ENCODE results near the gene ANTXR2. TPM values are rescaled to one million over a fixed set of nuclear protein-coding genes. Genes with fewer than 3 reads are reported as not detected.

ANTXR2 gene
- total and polyA plus RNA-seq, 5 experiments from 2014 or later = 11.4 to 22.1 (median 19.3) TPM

- Mint-ChIP-seq H3K27me3 (peaks cover 0 to 1% (median 0%) of the 10 kb centered on the region in 5 donors), H3K4me3 (no peak overlapping the region), H3K4me1 (no peaks in the 10 kb centered on the region), H3K27ac (no peak overlapping the region), H3K9me3 (peaks cover 0 to 9% (median 2%) of the 10 kb centered on the region in 9 donors), H3K36me3 (peaks cover 0 to 9% (median 0%) of the 10 kb centered on the region in 3 donors)
- POLR2A ChIA-PET = no interaction called here
- ATAC-seq (no peak), DNase-seq (no peak)
These were observed 197.6 kb downstream of the ANTXR2 start for GRCh38 chr4:79875344-79875899.

GRCh38 chr4:79874197-79874596 is 198.8 kb downstream of the ANTXR2 start:
- Mint-ChIP-seq H3K27ac (no peak overlapping the region), H3K27me3 (peaks cover 0 to 3% (median 0%) of the 10 kb centered on the region in 5 donors), H3K4me1 (no peaks in the 10 kb centered on the region), H3K4me3 (no peak overlapping the region), H3K9me3 (peaks cover 0 to 9% (median 2%) of the 10 kb centered on the region in 9 donors), H3K36me3 (peaks cover 0 to 9% (median 0%) of the 10 kb centered on the region in 3 donors)
- ATAC-seq = no peak
- no peak for DNase-seq
- POLR2A ChIA-PET = no interaction called here

GRCh38 chr4:79872738-79873137 is 200.3 kb downstream of the ANTXR2 start:
- Mint-ChIP-seq H3K4me1 (no peaks in the 10 kb centered on the region), H3K27ac (no peak overlapping the region), H3K36me3 (peaks cover 0 to under 1% (median 0%) of the 10 kb centered on the region in 3 donors), H3K9me3 (peaks cover 0 to 2% (median 0%) of the 10 kb centered on the region in 9 donors), H3K27me3 (peaks cover 0 to 3% (median 0%) of the 10 kb centered on the region in 5 donors), H3K4me3 (no peak overlapping the region)
- DNase-seq = no peak
- no peak for ATAC-seq
- POLR2A ChIA-PET = no interaction called here

- ATAC-seq (no peak), DNase-seq (no peak)
- Mint-ChIP-seq H3K27ac (no peak overlapping the region), H3K27me3 (peaks cover 0 to 3% (median 0%) of the 10 kb centered on the region in 5 donors), H3K9me3 (no peaks in the 10 kb centered on the region), H3K4me3 (no peak overlapping the region), H3K4me1 (no peaks in the 10 kb centered on the region), H3K36me3 (no peaks in the 10 kb centered on the region)
- POLR2A ChIA-PET = no interaction called here
These were observed 201.1 kb downstream of the ANTXR2 start for GRCh38 chr4:79871961-79872360.

GRCh38 chr4:79869597-79870237 is 203.3 kb downstream of the ANTXR2 start:
- Mint-ChIP-seq H3K4me1 (no peaks in the 10 kb centered on the region), H3K4me3 (no peak overlapping the region), H3K36me3 (no peaks in the 10 kb centered on the region), H3K27me3 (peaks cover 0 to 3% (median 0%) of the 10 kb centered on the region in 5 donors), H3K27ac (no peak overlapping the region), H3K9me3 (no peaks in the 10 kb centered on the region)
- ATAC-seq = no peak
- DNase-seq = no peak
- POLR2A ChIA-PET = no interaction called here

GRCh38 chr4:79865201-79865597 is 207.8 kb downstream of the ANTXR2 start:
- H3K4me1 Mint-ChIP-seq = no peaks in the 10 kb centered on the region
- POLR2A ChIA-PET = no interaction called here
- ATAC-seq (no peak), DNase-seq (no peak)
- H3K27me3 Mint-ChIP-seq = peaks cover 0 to 3% (median 0%) of the 10 kb centered on the region in 5 donors
- H3K27ac Mint-ChIP-seq = no peak overlapping the region
- no peaks in the 10 kb centered on the region for H3K36me3 Mint-ChIP-seq
- H3K4me3 Mint-ChIP-seq = no peak overlapping the region
- no peaks in the 10 kb centered on the region for H3K9me3 Mint-ChIP-seq

- Mint-ChIP-seq H3K4me3 (no peak overlapping the region), H3K4me1 (no peaks in the 10 kb centered on the region), H3K27me3 (peaks cover 0 to 2% (median 0%) of the 10 kb centered on the region in 5 donors), H3K36me3 (no peaks in the 10 kb centered on the region), H3K27ac (no peak overlapping the region), H3K9me3 (no peaks in the 10 kb centered on the region)
- POLR2A ChIA-PET = no interaction called here
- DNase-seq (no peak), ATAC-seq (no peak)
These were observed 208.4 kb downstream of the ANTXR2 start for GRCh38 chr4:79864500-79865200.

GRCh38 chr4:79863333-79863732 is 209.7 kb downstream of the ANTXR2 start:
- H3K27ac Mint-ChIP-seq = no peak overlapping the region
- H3K4me3 Mint-ChIP-seq = no peak overlapping the region
- no peaks in the 10 kb centered on the region for H3K27me3 Mint-ChIP-seq
- H3K36me3 Mint-ChIP-seq = no peaks in the 10 kb centered on the region
- POLR2A ChIA-PET = no interaction called here
- ATAC-seq = no peak
- DNase-seq = no peak
- H3K4me1 Mint-ChIP-seq = no peaks in the 10 kb centered on the region
- H3K9me3 Mint-ChIP-seq = no peaks in the 10 kb centered on the region

GRCh38 chr4:79862821-79863220 is 210.2 kb downstream of the ANTXR2 start:
- Mint-ChIP-seq H3K27ac (no peak overlapping the region), H3K36me3 (no peaks in the 10 kb centered on the region), H3K4me1 (no peaks in the 10 kb centered on the region), H3K27me3 (no peaks in the 10 kb centered on the region), H3K9me3 (no peaks in the 10 kb centered on the region), H3K4me3 (no peak overlapping the region)
- ATAC-seq (no peak), DNase-seq (no peak)
- POLR2A ChIA-PET = no interaction called here

GRCh38 chr4:79857811-79858210 is 215.2 kb downstream of the ANTXR2 start:
- no peak for ATAC-seq
- H3K4me3 Mint-ChIP-seq = no peak overlapping the region
- no peaks in the 10 kb centered on the region for H3K4me1 Mint-ChIP-seq
- H3K27me3 Mint-ChIP-seq = peaks cover 0 to 4% (median 0%) of the 10 kb centered on the region in 5 donors
- no peaks in the 10 kb centered on the region for H3K9me3 Mint-ChIP-seq
- POLR2A ChIA-PET = no interaction called here
- DNase-seq = no peak
- H3K27ac Mint-ChIP-seq = no peak overlapping the region
- H3K36me3 Mint-ChIP-seq = no peaks in the 10 kb centered on the region

GRCh38 chr4:79856196-79856595 is 216.8 kb downstream of the ANTXR2 start:
- Mint-ChIP-seq H3K27me3 (peaks cover 0 to 4% (median 0%) of the 10 kb centered on the region in 5 donors), H3K36me3 (no peaks in the 10 kb centered on the region), H3K4me1 (no peaks in the 10 kb centered on the region), H3K4me3 (no peak overlapping the region), H3K27ac (no peak overlapping the region), H3K9me3 (no peaks in the 10 kb centered on the region)
- POLR2A ChIA-PET = no interaction called here
- DNase-seq = no peak
- ATAC-seq = no peak

GRCh38 chr4:79854856-79855502 is 218.1 kb downstream of the ANTXR2 start:
- Mint-ChIP-seq H3K36me3 (no peaks in the 10 kb centered on the region), H3K9me3 (no peaks in the 10 kb centered on the region), H3K4me3 (no peak overlapping the region), H3K4me1 (no peaks in the 10 kb centered on the region), H3K27me3 (peaks cover 0 to 4% (median 0%) of the 10 kb centered on the region in 5 donors), H3K27ac (no peak overlapping the region)
- ATAC-seq = no peak
- POLR2A ChIA-PET = no interaction called here
- DNase-seq = no peak

- DNase-seq = no peak
- Mint-ChIP-seq H3K9me3 (peaks cover 0 to 5% (median 0%) of the 10 kb centered on the region in 9 donors), H3K4me3 (no peak overlapping the region), H3K27me3 (peaks cover 0 to 4% (median 0%) of the 10 kb centered on the region in 5 donors), H3K36me3 (no peaks in the 10 kb centered on the region), H3K27ac (no peak overlapping the region), H3K4me1 (no peaks in the 10 kb centered on the region)
- no peak for ATAC-seq
- POLR2A ChIA-PET = no interaction called here
These were observed 220.7 kb downstream of the ANTXR2 start for GRCh38 chr4:79852305-79852730.
